Epidermal melanocyte (primary cell): ENCODE measurements around the gene A3GALT2.

ENCODE experiments used
- DNase-seq: peaks from one replicate; pipeline ENCODE4 v3.0.0; 2011; ENCODE audit warnings: low spot score; ENCODE audit not compliant: insufficient read length

Gene A3GALT2

DNA sequence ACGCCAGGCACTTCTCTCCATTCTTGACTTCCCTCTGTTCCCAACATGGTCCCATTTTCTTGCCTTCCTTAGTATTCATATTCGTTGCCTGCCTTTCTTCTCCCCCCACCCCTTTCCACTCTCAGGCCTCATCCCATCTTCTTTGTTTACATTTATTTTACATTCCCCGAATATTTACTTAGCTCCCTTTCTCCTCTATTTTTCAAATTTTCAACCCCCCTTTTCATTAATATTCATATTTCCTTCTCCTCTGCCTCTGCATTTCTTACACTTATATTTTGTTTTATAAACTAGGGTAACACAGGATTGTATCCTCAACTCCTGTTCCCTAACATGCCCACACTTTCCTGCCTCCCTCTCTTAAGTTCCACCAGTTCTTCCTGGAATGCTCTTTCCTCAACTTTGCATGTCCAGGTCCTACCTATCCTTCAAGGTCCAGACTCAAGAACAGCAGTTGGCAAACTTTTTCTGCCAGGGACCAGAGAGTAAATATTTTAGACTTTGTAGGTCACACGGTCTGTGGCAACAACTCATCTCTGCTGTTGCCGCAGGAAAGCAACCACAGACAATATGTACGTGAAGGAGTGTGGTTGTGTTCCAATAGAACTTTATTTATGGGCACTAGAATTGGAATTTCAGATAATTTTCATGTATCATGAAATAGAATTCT is 29.8 kb upstream of the A3GALT2 start:
- peak; percentile 25 for DNase-seq

DNA sequence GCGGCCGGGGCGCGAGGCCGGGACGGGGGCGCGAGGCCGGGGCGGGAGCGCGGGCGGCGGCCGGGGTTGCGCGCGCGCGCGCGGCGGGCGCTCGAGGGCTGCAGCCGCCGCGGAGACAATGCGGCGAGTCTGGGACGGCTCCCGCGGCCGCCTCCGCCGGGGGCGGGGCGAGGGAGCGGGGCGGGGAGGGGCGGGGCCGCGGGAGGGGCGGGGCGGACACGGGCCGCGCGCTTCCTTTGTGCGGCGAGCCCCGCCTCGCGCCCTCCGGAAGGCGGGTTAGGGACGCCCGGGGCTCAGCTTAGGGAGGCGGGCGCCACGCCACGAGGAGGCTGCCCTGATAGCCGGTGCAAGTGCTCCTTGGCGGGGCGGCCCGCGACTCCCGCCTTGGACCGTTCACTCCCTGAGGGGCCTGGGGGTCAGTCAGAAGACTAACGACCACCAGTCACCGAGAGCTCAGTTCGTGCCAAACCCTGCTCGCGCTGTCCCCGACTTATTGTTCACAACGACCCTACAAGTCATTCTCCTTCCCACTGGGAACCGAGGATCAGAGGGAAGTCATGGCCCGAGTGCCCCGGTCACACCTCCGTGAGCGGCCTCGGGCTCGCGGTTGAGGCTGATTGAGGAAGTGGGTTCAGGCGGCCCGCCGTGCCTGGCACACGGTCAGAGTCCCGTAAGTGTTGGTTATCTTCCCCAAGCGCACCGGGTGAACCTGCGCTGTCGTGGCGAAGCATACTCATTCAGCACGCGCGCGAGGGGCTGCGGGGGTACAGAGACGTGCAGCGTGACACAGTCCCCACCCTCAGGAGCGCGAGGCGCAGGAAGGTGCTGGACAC is 29.1 kb upstream of the A3GALT2 start:
- peak; percentile 95 for DNase-seq

DNA sequence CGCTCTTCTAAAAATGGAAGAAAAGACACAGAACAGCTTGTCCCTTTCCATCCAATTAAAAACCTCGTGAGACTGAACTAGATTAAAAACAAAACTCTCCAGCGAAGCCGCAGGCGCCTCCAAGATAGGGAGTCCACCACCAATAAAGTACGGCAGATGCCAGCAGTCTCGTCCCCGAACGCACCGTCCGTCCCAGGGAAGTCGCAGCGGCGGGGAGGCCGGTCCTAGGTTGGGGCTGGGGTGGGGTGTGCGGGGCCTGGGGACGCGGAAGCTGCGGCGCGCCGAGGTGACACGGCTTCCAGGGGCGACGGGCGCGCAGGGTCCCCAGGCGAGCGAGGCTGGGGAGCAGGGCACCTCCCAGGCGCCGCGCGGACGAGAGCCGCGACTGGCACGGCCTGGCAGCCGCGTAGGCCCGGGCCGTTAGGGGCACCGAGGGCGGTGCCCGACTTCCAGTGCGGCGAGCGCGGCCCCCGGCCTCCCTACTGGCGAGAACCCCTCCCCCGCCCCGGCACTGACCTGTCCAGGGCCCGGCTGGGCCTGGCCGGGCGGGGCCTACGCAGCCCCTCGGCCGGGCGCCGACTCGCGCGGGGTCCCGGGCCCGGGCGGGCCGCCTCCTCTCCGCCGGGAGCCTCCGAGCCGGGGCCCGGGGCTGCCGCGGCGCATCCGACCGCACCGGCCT is 28.3 kb upstream of the A3GALT2 start:
- peak; percentile 47 for DNase-seq

DNA sequence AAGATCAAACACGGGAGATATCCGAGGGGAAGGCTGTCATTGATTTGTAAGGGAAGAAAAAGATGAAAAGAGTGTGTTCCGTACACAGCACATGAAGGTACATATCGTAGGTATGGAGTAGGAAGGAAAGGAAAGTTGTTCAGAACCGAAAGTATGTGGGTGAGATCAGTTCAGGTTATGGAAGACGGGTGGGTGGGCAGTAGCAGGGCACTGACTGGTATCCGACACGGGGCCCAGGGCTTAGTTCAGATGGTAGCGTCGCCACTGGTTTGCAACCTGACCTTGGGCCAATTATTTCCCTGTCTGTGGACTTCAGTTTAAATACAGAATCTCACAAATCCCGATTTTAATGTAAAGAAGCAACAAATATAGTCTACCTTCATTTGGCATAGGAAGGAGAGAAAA is 27.8 kb upstream of the A3GALT2 start:
- no peak for DNase-seq

DNA sequence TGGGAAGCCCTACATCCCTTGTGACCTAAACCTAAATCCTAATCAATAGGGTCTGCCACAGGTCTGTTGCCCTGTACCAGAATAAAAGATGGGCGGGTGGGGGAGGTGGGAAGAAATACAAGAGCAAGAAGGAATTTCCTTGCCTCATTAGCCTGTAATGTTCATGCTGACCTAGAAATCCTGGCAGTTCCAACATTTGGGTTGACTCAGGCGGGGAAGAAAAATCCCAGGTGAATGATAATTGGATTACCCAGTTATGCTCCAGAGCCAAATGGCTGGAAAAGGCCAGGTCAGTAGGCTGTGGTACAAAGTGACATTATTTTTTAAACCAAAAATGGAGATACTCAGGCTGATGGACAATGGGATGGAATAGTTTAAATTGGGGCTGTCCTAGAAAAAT is 27.3 kb upstream of the A3GALT2 start:
- DNase-seq = no peak

DNA sequence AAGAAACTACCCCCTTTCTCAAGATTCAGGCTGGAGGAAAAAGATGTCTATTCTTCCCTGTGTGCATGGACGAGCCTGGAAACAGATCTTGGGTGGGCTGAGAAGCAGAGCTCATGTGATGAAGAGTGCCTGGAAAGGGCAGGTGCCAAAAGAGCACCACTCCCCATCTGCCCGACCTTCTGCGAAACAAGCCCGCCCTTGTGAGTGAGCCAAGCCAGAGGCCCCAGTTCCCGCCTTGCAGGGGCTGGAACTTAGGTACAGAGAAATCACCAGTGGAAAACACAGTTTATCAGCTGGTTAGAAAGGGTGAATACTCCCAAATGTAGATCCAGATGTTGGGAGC is 26.7 kb upstream of the A3GALT2 start:
- DNase-seq = no peak

DNA sequence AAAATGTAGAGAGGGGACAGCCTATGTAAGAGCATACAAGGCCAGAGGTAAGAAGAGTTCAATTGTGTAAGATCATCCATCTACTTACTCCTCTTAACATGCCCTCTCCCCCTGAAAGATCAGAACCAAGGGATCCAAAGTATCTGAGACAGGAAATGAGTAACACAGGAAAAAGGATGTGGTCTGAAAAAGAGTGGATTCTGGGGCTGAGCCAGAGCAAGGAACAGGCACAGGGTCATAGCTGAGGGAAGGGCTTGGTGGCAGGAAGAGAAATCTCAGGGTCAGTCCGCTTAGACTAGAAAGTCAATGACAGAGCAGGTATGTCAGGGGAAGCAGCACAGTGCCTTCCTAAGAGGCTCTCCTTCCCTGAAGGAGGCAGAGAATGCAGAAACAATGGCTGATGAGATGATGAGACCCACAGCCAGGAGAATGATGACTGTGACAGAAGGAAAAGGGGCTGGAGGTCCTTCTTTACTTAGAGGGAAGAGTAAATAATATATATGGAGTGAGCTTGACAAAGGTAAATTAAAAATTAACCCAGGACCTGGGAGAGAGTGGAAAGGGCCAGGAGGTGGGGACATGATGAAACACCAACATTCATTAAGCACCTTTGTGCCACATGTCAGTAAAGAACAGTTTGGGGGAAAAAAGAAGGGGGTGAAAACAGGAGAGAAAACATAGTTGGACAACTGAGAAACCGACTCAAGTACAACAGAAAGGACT is 26.2 kb upstream of the A3GALT2 start:
- no peak for DNase-seq

DNA sequence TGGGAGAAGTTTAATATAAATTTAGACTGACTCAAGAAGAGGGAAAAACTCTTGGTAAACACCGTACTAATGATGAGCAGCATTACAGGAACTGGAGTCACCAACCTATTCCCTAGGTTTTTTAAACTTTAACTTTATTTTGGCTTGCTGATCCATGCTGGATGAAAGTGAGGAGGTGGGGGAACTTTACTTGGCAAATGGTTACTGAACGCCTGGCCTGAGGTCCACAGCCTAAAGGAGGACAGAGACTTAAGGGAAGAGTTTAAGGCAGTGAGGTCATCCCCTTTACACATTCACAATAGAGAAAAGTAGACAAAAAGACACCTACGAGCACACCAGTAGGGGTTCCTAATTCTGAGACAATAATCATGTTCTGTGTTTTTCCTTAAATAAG is 25.6 kb upstream of the A3GALT2 start:
- no peak for DNase-seq

DNA sequence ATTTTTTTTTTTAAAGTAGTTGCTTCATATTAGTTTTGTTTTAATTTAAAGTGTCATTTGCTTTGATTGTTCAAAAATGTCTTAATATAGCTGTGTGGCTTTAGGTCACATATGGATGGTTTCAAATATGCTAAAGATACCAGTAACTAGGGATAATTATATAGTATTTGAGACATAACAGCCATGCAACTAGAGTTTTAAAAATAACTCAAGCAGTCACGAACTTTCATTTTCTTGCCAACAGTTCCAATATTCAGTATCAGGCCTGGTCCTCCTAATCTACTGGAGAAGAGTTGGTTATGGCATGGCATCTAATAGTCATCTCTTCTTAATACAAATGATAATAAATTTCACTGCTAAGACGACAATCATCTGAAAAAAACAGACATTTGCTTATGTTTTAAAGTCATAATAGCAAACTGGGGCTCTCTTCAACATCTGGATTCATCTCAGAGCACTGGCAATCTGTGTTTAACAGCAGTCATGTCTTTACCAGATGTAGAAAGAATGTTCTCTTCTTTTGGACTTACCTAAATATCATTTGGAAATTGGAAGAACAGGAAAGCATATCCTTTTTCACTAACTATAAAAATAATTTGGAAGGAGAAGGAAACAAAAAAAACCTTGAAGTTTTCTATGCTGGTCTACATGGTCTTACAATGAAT is 24.1 kb upstream of the A3GALT2 start:
- DNase-seq = no peak

DNA sequence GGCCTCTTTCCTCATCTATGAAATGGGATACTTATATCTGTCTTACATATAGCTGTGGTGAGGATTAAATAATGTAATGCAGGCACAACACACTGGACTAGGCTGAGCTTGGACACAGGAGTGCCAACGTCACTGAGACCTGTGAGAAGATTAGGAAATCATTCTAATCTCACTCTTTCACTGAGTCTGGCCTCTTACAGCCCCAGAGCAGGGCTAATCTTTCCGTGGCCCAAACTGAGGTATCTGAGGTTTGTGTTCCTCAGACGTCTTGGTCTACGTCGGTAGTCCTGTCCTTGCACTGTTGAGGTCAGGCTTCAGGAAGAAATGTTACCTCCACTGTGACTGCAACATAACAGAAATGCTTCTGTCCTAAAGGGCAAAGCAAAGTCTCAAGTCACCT is 22.6 kb upstream of the A3GALT2 start:
- no peak for DNase-seq

DNA sequence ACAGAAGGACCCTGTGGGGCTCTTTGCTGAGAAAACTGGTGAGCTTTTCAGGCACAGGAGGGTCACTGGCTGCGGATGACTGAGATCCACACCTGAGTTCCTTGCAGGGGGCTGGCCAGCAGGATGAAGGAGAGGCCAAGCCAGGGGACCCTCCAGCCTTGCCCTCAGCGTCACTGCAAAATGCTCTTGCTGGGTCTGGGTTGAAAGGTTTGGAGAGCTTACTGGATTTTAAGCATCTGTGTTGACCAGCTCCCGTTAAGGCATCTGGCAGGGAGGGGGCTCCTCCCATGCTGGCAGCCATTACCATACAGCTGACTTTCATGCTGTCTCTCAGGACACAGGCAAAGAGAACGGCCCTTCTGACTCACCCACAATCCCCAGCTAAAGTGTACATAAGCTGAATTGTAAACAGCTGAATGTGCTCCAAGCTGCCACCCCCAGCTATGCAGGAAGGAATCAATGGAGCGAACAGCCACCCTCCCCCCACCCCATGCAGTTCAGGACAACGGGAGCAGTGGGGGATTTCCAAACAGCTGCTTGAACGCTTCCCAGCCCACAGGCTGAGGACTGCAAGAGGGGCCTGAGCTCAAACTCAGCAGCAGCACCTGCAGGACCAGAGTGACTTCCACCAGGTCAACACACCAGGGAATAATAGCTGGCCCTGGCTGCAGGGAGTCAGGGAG is 21.3 kb upstream of the A3GALT2 start:
- peak; percentile 29 for DNase-seq

DNA sequence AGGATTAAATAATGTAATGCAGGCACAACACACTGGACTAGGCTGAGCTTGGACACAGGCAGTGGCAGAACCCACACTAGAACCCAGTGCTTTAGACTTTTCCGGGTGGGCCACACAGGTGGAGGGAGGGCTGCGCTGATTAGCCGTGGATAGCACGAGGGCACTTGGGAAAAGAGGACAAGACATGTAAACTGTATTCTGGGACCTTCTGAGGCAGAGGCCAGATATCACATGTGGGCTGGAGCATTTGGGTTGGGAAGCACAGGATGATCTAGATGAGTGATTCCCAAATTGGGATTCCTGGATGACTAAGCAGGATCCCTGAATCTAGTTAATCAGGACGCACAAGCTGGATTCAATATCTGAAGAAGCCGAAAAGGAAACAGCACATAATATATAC is 20.3 kb upstream of the A3GALT2 start:
- DNase-seq = no peak

DNA sequence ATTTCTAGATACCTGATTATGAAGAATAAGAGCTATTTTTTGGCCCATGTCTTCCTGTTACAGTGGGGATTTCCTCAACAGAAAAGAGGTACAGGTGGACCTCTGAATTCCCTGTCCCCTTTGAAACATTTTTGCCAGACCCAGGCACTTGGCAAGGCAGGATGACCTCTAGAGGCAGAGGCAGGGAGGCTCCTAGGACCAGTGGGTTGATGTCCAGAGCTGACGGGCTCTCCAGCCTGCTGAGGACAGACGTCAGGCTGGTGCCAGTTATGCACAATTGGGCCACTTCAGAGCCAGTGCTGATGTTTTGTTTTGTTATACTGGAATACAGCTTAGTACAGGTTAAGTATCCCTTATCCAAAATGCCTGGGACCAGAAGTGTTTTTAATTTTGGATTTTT is 18.5 kb upstream of the A3GALT2 start:
- DNase-seq = no peak

DNA sequence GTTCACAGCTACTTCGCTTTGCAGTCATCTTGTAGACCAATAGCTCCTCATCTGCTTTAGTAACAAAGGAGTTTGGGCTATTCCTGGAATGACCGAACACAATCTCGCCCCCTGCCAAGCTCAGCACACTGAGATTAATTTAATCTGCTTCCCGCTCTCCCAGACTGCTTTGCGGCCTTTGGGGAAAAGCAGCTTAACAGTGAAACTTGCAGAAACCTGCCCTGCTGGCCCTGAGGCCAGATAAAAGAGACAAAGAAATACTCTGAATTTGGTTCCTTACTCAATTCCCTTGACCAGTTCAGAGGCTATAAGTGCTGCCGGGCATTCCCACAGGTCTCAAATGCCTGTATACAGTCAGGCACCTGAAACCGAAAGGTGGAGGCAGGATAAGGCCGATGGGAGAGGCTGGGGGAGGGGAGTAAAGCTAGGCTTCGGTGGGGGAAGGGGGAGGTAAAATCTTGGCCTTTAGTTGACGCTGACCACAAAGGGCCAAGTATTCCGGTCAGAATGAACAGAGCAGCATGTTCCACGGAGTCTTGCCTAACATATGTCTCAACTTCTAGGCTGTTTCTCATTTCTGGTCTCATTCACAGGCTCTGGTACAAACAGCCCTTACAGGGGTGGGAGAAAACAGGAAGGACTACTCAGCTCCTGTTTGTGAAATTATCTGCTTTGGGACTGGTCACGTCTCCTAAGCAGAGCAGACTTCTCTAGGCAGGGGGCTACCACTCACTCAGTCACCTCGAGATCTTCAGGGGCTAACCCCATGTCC is 17.7 kb upstream of the A3GALT2 start:
- DNase-seq = peak; percentile 15

DNA sequence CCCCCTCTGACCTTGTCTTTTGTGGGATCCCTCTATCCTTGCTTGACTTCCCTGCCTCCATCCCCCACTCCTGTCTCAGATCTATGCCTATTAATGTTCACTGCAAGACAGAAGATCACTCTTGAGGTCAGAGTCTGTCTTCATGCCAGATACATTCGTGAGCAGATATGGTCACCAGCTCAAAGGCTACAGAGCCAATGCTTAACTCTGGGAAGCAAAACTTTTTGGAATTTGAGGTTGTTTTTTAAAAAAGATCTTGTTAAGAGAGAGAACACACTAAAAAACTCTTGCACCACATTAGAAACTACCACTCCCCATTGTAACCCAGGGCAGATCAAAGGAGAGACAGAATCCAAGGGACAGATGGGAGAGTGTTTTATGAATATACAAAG is 17.1 kb upstream of the A3GALT2 start:
- DNase-seq = peak; percentile 10

DNA sequence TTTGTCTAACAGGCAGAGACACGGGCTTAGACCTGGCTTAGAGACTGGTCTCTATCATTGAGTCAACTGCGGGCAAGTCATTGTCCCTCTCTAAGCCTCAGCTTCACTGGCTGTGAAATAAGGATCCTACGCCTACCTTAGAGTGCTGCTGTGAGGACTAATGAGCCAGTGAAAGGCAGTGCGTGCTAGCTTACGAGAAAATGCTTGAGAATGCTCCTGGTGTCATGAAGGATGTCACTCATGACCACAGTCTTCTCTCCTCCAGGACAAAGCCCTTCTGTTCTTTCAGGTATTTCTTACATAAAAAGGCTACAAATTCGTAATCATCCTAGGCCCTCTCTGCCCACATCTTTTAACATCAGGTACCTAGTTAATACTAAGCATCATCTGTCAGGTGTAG is 16.5 kb upstream of the A3GALT2 start:
- no peak for DNase-seq

DNA sequence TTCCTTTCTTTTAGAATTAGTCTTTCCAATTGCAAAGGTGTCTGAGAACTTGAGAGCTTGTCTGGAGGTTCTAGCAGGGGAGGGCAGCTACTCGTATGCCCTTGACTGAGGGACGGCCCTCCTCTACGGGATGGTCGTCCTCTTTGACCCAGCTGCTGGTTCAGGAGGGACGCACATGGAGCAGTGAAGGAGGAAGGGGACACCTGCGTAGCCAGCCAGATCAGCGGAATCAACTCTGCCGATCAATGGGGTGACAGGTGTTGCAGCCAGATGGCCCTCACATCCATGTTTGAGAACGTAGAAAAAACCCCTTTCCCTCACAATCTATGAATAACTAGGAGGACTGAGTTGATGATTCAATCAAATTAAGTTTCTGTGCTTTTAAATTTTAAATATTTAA is 15.7 kb upstream of the A3GALT2 start:
- no peak for DNase-seq

DNA sequence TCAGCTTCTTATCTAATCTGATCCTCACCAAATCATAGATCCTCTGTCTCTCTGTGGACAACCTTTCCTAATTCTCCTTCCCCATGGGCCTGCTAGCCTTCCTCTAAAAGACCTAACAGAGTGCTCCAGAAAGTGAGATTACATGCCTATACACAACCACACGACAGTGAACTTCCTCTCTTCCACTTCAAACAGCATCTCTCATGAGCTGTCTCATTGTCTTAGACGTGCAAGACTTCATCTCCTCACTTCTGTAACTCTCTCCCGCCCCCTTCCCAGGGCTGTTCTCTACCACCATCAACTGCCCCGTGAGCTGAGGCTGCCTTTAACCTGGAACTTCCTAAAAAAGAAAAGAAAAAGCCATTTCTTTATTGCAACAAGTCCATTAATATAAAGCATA is 14.1 kb upstream of the A3GALT2 start:
- no peak for DNase-seq

DNA sequence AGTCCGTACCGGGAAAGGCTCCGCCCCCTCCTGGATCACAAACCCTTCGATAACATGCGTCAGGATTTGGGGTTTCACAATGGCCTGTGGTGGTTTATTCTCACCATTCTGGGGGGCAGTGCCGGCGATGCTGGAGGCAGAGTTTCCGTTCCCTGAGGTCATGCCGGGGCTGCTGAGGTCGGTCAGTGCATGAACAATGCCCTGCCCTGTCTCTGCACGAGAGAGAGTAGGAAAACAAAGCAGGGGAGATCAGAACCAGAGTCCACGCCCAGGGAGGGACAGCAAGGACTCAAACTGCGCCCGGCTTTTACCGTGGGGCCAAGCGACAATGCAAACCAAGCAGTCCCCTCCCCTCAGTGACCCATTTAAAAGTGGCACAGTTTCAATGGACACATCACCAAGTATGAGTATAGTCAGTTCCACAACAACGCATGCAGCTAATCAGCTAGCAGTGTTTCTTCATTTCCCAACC is 13.2 kb upstream of the A3GALT2 start:
- no peak for DNase-seq

DNA sequence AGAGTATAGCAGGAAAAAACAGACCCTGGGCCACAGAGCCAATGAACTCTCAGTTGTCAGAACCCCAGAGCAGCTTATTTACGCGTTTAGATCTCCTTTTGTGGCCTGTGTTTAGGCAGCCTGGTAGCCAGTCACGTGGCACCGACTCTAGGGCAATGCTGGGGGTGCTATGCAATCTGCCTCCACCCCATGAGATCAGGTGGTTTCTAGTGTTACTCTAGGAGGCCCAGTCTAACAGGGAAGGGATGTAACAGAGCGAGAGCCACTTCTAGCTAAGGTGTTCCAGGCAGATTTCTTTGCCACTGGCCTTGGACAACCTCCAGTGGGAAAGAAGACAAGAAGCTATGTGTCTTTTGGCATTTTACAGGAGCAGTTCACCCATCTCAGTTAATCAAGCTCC is 12.0 kb upstream of the A3GALT2 start:
- DNase-seq = no peak
